ENCODE data around the gene WNT4.

GRCh38 chr1:22107126-22107525 lies 35.8 kb downstream of the WNT4 start:
- no peak for TF ChIP-seq CTCF (IDR thresholded peaks at IDR 0.05; ENCODE audit: control extremely low read depth in 1 of 3, insufficient read depth in 1 of 3, low read depth in 1 of 3, low read length in 3 of 3)
- TF ChIP-seq ZNF274 (IDR thresholded peaks at IDR 0.05; ENCODE audit: borderline replicate concordance, extremely low read depth, low read length): no peak
- no peak for TF ChIP-seq POLR2AphosphoS5 (IDR thresholded peaks at IDR 0.05; ENCODE audit: low read depth, low read length)
- no peak for TF ChIP-seq EZH2 (IDR thresholded peaks at IDR 0.05; ENCODE audit: low read depth, low read length, severe bottlenecking)
- no peak for TF ChIP-seq POLR2A (IDR thresholded peaks at IDR 0.05; ENCODE audit: control extremely low read depth in 1 of 2, low read depth in 2 of 2, low read length in 2 of 2)
